Activated naive CD8-positive, alpha-beta T cell treated with anti-CD3 and anti-CD28 coated beads for 36 hours (primary cell): ENCODE results near the gene OPCML. TPM values are rescaled to one million over a fixed set of nuclear protein-coding genes. Genes with fewer than 3 reads are reported as not detected.

Experiments
- DNase-seq: peaks from one replicate; pipeline ENCODE4 v3.0.0; 2021
- H3K27ac Mint-ChIP-seq: one replicate; pipeline ENCODE4 v1.8.0; 2022; ENCODE audit warnings: mild to moderate bottlenecking, moderate library complexity, mixed read lengths
- H3K27me3 Mint-ChIP-seq: one replicate; pipeline ENCODE4 v1.8.0; 2022; ENCODE audit warnings: mild to moderate bottlenecking, mixed read lengths
- H3K36me3 Mint-ChIP-seq: one replicate; pipeline ENCODE4 v1.8.0; 2021; ENCODE audit warnings: mild to moderate bottlenecking, mixed read lengths
- H3K4me1 Mint-ChIP-seq: one replicate; pipeline ENCODE4 v1.8.0; 2021; ENCODE audit warnings: mixed read lengths
- H3K4me3 Mint-ChIP-seq: one replicate; pipeline ENCODE4 v1.8.0; 2022; ENCODE audit warnings: mild to moderate bottlenecking, moderate library complexity, mixed read lengths
- H3K9me3 Mint-ChIP-seq: one replicate; pipeline ENCODE4 v1.8.0; 2022; ENCODE audit warnings: mixed read lengths
- total RNA-seq, 2 experiments: library from RNA; stranded (reverse); gene quantifications; one replicate each; pipeline ENCODE4 v1.2.3, GENCODE V29; 2021

The OPCML gene
- total RNA-seq, 2 experiments from 2014 or later, result not detected

DNA sequence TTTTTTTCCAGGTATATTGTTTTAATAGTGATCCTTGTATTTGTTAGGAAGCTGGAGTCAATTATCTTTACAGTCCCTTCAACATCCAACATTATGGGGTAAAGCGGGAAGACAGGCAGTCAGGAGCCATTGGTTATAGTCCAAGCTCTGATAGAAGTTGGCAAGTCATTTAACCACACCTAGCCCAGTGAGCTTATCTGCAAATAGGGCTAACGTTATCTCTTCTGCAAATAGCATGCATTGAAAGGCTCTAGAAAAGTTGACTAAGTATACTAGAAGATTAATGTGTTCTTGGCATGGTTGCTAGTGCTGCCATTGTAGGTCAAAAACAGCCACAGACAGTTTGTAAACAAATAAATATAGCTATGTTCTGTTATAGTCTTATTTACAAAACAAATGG, 520.7 kb downstream of the OPCML start:
- Mint-ChIP-seq H3K4me3 (no peak overlapping the region), H3K27me3 (peaks cover 3% of the 10 kb centered on the region), H3K9me3 (no peaks in the 10 kb centered on the region), H3K36me3 (no peaks in the 10 kb centered on the region), H3K4me1 (no peaks in the 10 kb centered on the region), H3K27ac (no peak overlapping the region)
- DNase-seq, result no peak

GRCh38 chr11:133007027-133007584, 525.2 kb downstream of the OPCML start:
- H3K9me3 Mint-ChIP-seq, result no peaks in the 10 kb centered on the region
- H3K4me1 Mint-ChIP-seq, result no peaks in the 10 kb centered on the region
- H3K4me3 Mint-ChIP-seq, result no peak overlapping the region
- no peaks in the 10 kb centered on the region for H3K27me3 Mint-ChIP-seq
- no peaks in the 10 kb centered on the region for H3K36me3 Mint-ChIP-seq
- DNase-seq, result no peak
- no peak overlapping the region for H3K27ac Mint-ChIP-seq

GRCh38 chr11:133004369-133004768, 527.9 kb downstream of the OPCML start:
- no peak overlapping the region for H3K4me3 Mint-ChIP-seq
- peaks cover 4% of the 10 kb centered on the region for H3K27me3 Mint-ChIP-seq
- DNase-seq, result no peak
- H3K27ac Mint-ChIP-seq, result no peak overlapping the region
- no peaks in the 10 kb centered on the region for H3K4me1 Mint-ChIP-seq
- no peaks in the 10 kb centered on the region for H3K9me3 Mint-ChIP-seq
- H3K36me3 Mint-ChIP-seq, result no peaks in the 10 kb centered on the region

- H3K27ac Mint-ChIP-seq, result no peak overlapping the region
- no peaks in the 10 kb centered on the region for H3K9me3 Mint-ChIP-seq
- H3K4me3 Mint-ChIP-seq, result no peak overlapping the region
- no peaks in the 10 kb centered on the region for H3K36me3 Mint-ChIP-seq
- no peak for DNase-seq
- H3K27me3 Mint-ChIP-seq, result peaks cover 15% of the 10 kb centered on the region
- no peaks in the 10 kb centered on the region for H3K4me1 Mint-ChIP-seq
Observed at GRCh38 chr11:132999516-132999915, 532.8 kb downstream of the OPCML start.

- Mint-ChIP-seq H3K27me3 (peaks cover 18% of the 10 kb centered on the region), H3K9me3 (no peaks in the 10 kb centered on the region), H3K4me1 (no peaks in the 10 kb centered on the region), H3K4me3 (no peak overlapping the region), H3K27ac (no peak overlapping the region), H3K36me3 (no peaks in the 10 kb centered on the region)
- DNase-seq, result no peak
Observed at GRCh38 chr11:132999031-132999430, 533.3 kb downstream of the OPCML start.

DNA sequence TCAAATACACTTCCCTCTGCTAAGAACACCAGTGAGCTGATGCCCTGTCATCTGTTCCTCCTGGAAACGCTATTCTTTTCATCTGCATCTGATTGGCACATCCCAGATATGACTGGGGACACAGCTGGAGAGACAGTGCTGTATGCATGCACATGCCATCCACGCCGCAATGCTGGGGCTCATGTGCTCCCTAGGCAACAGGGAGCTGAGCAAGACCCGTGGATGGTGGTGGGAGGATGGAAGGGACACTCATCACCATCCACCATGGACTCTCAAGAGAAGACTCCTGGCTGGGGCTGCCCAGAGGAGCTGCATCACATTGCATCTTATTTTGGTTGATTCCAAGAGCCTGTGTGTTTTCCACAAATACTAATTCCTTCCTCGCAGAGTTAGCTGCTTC, 534.9 kb downstream of the OPCML start:
- Mint-ChIP-seq H3K4me1 (no peaks in the 10 kb centered on the region), H3K27ac (no peak overlapping the region), H3K36me3 (no peaks in the 10 kb centered on the region), H3K27me3 (peaks cover 31% of the 10 kb centered on the region), H3K9me3 (no peaks in the 10 kb centered on the region), H3K4me3 (no peak overlapping the region)
- DNase-seq, result no peak

DNA sequence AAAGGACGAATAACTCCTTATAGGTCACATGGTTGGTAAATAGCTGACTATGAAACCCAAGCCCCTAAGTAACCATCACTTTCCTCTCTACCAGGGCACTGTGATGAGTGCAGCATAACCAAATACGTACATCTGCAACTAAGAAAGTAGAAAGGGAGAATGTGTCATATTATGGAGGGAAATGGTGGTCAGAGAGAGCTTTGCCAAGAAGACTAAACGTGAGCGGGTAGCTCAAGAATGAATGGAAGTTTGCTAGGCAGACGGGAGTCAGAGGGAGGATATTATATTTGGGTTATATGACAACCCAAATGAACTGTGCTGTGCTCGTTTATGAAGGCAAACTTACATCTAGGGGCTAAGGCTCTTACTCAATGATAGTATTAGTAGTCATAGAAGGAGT, 537.3 kb downstream of the OPCML start:
- no peak overlapping the region for H3K27ac Mint-ChIP-seq
- no peaks in the 10 kb centered on the region for H3K36me3 Mint-ChIP-seq
- H3K4me1 Mint-ChIP-seq, result no peaks in the 10 kb centered on the region
- no peak for DNase-seq
- peaks cover 27% of the 10 kb centered on the region for H3K27me3 Mint-ChIP-seq
- H3K4me3 Mint-ChIP-seq, result no peak overlapping the region
- H3K9me3 Mint-ChIP-seq, result no peaks in the 10 kb centered on the region

- H3K4me3 Mint-ChIP-seq, result no peak overlapping the region
- no peak for DNase-seq
- H3K36me3 Mint-ChIP-seq, result no peaks in the 10 kb centered on the region
- no peaks in the 10 kb centered on the region for H3K9me3 Mint-ChIP-seq
- peaks cover 27% of the 10 kb centered on the region for H3K27me3 Mint-ChIP-seq
- H3K27ac Mint-ChIP-seq, result no peak overlapping the region
- no peaks in the 10 kb centered on the region for H3K4me1 Mint-ChIP-seq
Observed at GRCh38 chr11:132993991-132994502, 538.3 kb downstream of the OPCML start.

DNA sequence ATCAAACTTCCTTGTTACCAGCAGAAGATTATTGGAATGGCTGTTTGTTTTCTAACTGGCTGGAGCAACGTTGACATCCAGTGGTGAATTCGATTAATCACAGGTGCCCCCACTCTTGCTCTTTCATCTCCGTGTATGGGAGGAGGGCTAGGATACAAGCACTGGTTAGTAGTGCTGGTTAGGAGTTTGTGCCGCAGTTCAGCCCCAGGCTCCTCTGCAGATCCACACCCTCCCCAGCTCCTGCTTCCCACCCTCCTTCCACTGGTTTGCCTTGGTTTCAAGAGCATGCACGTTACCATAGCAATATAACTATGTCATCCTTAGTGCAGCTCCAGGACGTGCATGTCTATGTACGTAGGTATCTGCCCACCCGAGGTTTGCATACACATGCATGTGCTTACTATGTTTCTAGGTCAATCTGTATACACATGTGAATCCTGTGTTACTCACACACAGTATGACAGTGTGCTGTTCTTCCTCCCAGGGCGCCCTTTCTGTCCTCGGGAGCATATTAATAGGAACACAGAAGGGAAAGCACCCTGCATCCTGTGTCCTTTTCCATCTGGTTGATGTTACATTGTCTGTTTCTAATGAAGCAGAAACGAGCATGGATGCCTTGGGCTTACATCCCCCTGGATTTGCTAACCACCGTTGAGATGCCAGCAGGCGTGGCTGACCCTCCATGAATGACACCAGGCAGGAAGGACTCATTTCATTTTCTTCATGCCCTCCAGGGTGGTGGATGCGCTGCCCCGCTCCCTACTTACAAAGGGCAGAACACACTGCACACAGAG, 539.3 kb downstream of the OPCML start:
- no peak overlapping the region for H3K4me3 Mint-ChIP-seq
- H3K27me3 Mint-ChIP-seq, result peaks cover 27% of the 10 kb centered on the region
- no peak for DNase-seq
- no peaks in the 10 kb centered on the region for H3K36me3 Mint-ChIP-seq
- H3K4me1 Mint-ChIP-seq, result no peaks in the 10 kb centered on the region
- H3K27ac Mint-ChIP-seq, result no peak overlapping the region
- no peaks in the 10 kb centered on the region for H3K9me3 Mint-ChIP-seq

DNA sequence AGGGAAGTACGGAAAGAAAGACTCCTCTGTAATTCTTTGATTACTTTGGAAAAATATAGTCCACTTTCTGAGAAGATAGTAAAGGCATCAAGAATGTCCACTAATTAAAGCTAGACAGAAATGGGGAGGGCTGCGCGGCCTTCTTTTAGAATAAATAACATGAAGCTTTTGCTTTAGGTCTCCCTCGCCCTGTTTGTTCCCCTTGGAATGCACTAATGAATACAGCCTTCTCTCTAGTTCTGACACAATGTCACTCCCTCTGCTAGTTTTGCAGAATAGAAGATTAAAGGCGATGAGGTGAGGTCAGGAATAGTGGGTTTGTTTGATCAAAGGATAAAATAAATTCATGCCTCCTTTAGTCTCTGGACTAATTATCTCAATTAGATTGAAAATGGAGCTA, 543.9 kb downstream of the OPCML start:
- Mint-ChIP-seq H3K27ac (no peak overlapping the region), H3K4me3 (no peak overlapping the region), H3K4me1 (no peaks in the 10 kb centered on the region), H3K9me3 (no peaks in the 10 kb centered on the region), H3K27me3 (peaks cover 11% of the 10 kb centered on the region), H3K36me3 (no peaks in the 10 kb centered on the region)
- DNase-seq, result no peak

DNA sequence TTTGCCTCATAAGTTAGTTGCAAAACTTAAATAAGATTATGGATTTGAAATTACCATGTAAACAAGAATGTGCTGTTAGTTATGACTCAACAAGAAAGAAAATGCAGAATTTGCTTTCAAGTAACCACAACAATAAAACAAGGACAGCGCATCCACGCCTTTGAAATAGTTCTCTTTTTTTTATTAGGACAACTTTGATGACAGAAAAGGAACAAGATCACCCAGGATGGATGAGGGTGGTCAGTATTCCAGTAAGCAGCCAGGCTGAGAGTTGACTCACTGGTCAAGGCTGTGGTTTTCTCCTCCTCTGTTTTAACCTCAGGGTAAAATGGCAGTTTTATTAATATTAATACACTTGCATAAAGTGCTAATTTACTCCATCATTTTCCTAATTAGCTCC, 544.4 kb downstream of the OPCML start:
- Mint-ChIP-seq H3K4me3 (no peak overlapping the region), H3K27me3 (peaks cover 6% of the 10 kb centered on the region), H3K27ac (no peak overlapping the region), H3K4me1 (no peaks in the 10 kb centered on the region), H3K9me3 (no peaks in the 10 kb centered on the region), H3K36me3 (no peaks in the 10 kb centered on the region)
- no peak for DNase-seq

DNA sequence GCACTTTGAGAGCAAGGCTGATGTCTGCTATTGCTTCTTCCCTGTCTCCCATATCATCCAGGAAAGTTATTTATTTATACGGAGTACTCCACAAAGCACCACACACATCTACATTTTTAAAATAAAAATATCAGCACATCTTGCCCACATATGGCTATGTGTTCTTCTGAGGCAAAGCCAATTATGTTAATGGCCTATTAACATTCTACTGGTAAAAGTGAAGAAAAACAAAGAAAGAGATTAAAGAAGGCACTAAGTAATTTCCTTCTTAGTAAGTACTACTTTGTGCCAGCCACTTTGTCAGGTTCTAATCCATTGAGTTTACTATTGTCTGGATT, 548.7 kb downstream of the OPCML start:
- H3K4me3 Mint-ChIP-seq, result no peak overlapping the region
- H3K36me3 Mint-ChIP-seq, result no peaks in the 10 kb centered on the region
- H3K27ac Mint-ChIP-seq, result no peak overlapping the region
- peaks cover 3% of the 10 kb centered on the region for H3K27me3 Mint-ChIP-seq
- no peaks in the 10 kb centered on the region for H3K4me1 Mint-ChIP-seq
- no peak for DNase-seq
- no peaks in the 10 kb centered on the region for H3K9me3 Mint-ChIP-seq

DNA sequence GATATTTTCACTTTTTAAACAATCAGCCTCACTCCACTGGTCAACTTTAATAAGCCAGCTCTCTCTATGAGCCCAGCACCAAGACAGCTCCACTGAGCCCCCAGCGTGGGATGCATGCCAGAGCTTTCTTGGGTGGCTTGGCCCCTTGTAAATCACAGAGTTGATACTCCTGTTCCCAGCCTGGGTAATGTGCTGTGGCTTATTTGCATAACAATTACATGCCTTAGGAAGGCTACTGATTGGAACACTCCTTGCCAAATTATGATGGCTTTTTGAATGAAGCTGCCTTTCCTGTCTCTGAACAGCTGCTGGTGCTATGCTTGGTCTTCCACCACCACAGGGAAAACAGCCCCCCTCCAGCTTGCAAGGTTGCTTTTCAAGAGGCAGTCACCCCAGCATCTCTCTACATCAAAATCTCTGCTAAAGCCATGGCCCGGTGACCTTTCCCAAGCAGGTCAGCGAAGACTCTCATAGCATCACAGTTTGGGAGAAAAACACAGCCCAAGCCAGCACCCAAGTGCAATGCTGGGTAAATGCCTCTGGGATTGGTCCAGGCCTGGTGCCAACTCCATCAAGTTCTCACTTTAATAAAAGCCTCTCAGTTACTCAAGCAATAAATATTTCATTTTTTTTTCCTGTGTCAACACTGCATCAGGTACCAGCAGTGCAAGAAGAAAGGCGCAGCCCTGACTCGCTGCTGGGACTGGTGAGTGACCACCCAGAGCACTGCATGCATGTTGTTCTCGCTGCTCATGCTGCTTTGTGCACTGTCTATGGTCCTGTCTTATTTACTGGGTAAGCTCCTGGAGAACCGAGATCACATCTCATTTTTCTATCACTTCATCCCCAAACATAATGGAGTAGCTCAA, 549.3 kb downstream of the OPCML start:
- Mint-ChIP-seq H3K4me3 (no peak overlapping the region), H3K27ac (no peak overlapping the region), H3K9me3 (no peaks in the 10 kb centered on the region), H3K36me3 (no peaks in the 10 kb centered on the region), H3K4me1 (no peaks in the 10 kb centered on the region), H3K27me3 (peaks cover 3% of the 10 kb centered on the region)
- DNase-seq, result no peak

DNA sequence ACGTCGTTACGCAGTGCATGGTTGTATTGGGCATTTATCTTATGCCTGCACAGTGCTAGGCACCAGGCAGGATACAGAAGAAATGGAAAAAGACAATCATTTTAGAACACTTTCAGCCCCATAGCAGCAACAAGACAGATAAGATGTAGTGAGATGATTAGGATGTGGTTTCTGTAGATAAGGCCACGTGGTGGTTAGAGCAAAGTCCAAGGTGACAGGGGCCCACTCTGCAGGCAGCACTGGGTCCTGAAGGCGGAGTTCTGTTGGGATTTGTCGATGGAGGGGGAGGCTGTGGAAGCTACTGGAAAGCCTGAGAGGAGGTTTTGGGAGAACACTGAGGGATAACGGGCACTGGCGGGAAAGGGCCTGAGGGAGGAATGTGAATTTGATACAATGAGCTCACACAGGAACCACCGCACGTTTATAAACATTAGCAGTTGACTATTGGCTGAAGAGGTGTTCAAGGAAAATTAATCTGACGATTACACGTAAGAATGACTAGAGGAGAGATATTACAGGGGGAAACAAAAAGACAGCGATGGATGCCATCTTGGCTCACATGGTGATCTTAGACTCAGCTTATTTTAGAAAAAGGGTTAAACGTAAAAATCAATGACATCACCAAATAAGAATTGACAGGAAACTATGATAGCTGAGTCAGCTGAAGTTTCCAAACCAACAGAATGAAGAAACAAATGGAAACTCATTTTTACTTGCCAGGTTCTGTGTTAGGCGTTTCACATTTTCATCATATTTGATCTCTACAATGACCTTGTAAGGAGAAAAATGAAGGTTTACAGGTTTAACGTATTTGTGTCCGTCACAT, 551.0 kb downstream of the OPCML start:
- H3K4me1 Mint-ChIP-seq, result no peaks in the 10 kb centered on the region
- peaks cover 3% of the 10 kb centered on the region for H3K27me3 Mint-ChIP-seq
- no peaks in the 10 kb centered on the region for H3K36me3 Mint-ChIP-seq
- DNase-seq, result no peak
- H3K4me3 Mint-ChIP-seq, result no peak overlapping the region
- no peaks in the 10 kb centered on the region for H3K9me3 Mint-ChIP-seq
- no peak overlapping the region for H3K27ac Mint-ChIP-seq

GRCh38 chr11:132980670-132981069, 551.6 kb downstream of the OPCML start:
- Mint-ChIP-seq H3K4me1 (no peaks in the 10 kb centered on the region), H3K36me3 (no peaks in the 10 kb centered on the region), H3K27me3 (peaks cover 4% of the 10 kb centered on the region), H3K4me3 (no peak overlapping the region), H3K9me3 (no peaks in the 10 kb centered on the region), H3K27ac (no peak overlapping the region)
- no peak for DNase-seq
